C4-2B (cell line): ENCODE measurements around the gene STX18.

ENCODE experiments used
- ZFX ChIP-seq: fragments of 450-650 bp; IDR thresholded peaks from 2 replicates; pipeline ENCODE4 v1.6.1; 2017
- TF ChIP-seq, protein P1 (sequence below): fragments of 450-650 bp; conservative IDR thresholded peaks from 2 replicates; pipeline ENCODE4 v1.5.1; 2017; ENCODE audit warnings: mild to moderate bottlenecking

DNA sequence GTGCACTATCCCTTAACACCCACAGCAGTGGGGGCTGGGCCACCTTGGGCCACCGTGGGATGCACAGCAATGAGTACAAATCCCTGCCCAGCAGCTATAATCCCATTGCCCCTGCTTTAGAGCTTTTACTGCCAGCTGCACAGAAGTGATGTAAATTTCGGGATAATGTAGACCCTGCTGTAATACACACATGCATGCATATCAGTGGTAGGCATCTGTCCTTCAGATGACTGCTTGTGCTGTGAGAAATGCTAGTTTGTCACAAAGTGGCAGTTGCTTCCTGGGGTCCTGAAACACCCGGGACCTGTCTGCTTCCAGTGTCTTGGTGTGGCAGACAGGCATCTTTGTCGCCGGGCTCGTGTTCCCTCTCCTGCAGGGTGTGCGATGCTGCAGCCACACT lies 140.8 kb downstream of the STX18 start:
- TF ChIP-seq, protein P1, sequence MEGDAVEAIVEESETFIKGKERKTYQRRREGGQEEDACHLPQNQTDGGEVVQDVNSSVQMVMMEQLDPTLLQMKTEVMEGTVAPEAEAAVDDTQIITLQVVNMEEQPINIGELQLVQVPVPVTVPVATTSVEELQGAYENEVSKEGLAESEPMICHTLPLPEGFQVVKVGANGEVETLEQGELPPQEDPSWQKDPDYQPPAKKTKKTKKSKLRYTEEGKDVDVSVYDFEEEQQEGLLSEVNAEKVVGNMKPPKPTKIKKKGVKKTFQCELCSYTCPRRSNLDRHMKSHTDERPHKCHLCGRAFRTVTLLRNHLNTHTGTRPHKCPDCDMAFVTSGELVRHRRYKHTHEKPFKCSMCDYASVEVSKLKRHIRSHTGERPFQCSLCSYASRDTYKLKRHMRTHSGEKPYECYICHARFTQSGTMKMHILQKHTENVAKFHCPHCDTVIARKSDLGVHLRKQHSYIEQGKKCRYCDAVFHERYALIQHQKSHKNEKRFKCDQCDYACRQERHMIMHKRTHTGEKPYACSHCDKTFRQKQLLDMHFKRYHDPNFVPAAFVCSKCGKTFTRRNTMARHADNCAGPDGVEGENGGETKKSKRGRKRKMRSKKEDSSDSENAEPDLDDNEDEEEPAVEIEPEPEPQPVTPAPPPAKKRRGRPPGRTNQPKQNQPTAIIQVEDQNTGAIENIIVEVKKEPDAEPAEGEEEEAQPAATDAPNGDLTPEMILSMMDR: no peak
- no peak for TF ChIP-seq ZFX
